Heart left ventricle (tissue), 13 donors: ENCODE results near the gene RUNX2.

Experiments
- CTCF ChIP-seq, 12 donors: fragments of 200-600 bp; sonication (generic) in 4 of 12; IDR thresholded peaks; one replicate each; pipeline versions ENCODE4 v1.5.0 to v1.8.0; 2018 to 2022; ENCODE audit warnings: antibody characterized with exemption in 12 of 12, mild to moderate bottlenecking in 5 of 12
- POLR2A ChIP-seq, 2 donors: fragments of 450-650 bp; IDR thresholded peaks; one replicate each; pipeline ENCODE4 v1.6.1; 2017; ENCODE audit warnings: antibody characterized with exemption in 2 of 2, mild to moderate bottlenecking in 2 of 2, moderate library complexity in 2 of 2
- donor health status: ischemic (EF 13 %, LVEDD 7.1; RV severe dilation, severe dysfunction).
- donor health status: DM: no; HTN: yes; CAD: no.
- donor health status: DM: no; HTN: no; CAD: no.
- donor health status: ischemic (EF 25% LVEDD 6.9; RV normal size, moderate dysfunction).
- donor health status: ischemic (EF 25% LVEDD 5.7; RV mildly dilated, moderate dysfunction).
- donor health status: ischemic (EF 35%, LVEDD 5.7; RV mildly dilated, moderate dysfunction).
- donor health status: nonischemic (EF 11% LVEDD 7.7; RV severe dilation, severe dysfunction).
- donor health status: DM: yes; HTN: yes; CAD: no.
- donor health status: PGD.
- donor health status: ischemic (EF 29% LVEDD 5.4; RV normal size, mild dysfunction).
- donor health status: nonischemic (EF 23%, LVEDD 6.1; RV moderate dilation, normal function).

GRCh38 chr6:45667300-45667699 lies 339.2 kb downstream of the RUNX2 start:
- TF ChIP-seq CTCF (IDR thresholded peaks at IDR 0.05) = no peak
- TF ChIP-seq POLR2A (IDR thresholded peaks at IDR 0.05) = no peak
